ENCODE data around the gene RAE1.

DNA sequence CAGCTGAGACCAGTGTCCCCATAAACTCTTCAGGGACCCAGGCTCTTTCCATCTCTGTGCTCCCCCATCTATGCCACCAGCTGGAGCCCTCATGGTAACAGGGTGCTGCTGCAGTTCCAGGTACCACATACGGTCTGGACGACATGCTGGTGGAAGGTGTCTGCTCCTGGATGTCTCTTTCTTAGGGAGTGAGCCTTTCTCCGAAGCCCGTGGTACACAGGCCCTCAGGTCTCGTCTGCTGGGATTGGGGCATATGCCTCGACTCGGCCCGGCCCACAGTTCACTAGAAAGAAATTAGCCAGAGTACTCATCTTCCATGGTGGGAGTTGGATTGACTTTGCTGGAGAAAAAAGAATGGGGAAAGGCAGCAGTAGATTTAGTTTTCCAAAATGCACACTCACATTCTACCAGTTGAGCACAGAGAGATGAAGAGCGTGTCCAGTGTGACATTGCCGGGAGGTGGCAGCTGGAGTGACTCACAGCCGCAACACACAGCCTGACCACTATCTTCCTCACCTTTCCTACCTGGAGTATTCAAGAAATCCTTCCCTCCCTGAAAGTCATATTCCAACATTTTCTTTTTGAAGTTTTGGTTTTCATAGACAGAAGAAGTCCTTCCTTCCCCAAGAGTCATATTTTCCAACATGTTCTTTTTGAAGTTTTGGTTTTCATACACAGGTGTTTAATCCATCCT is 40.1 kb upstream of the RAE1 start:
- no peak for TF ChIP-seq POLR2A (IDR thresholded peaks at IDR 0.05)
- TF ChIP-seq, protein P1, sequence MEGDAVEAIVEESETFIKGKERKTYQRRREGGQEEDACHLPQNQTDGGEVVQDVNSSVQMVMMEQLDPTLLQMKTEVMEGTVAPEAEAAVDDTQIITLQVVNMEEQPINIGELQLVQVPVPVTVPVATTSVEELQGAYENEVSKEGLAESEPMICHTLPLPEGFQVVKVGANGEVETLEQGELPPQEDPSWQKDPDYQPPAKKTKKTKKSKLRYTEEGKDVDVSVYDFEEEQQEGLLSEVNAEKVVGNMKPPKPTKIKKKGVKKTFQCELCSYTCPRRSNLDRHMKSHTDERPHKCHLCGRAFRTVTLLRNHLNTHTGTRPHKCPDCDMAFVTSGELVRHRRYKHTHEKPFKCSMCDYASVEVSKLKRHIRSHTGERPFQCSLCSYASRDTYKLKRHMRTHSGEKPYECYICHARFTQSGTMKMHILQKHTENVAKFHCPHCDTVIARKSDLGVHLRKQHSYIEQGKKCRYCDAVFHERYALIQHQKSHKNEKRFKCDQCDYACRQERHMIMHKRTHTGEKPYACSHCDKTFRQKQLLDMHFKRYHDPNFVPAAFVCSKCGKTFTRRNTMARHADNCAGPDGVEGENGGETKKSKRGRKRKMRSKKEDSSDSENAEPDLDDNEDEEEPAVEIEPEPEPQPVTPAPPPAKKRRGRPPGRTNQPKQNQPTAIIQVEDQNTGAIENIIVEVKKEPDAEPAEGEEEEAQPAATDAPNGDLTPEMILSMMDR (IDR thresholded peaks at IDR 0.05) = no peak

Measured in testis (tissue), 2 donors.